ENCODE data around the gene BANF1. TPM values are rescaled to one million over a fixed set of nuclear protein-coding genes. Genes with fewer than 3 reads are reported as not detected.

Gene BANF1
- total and polyA plus RNA-seq, 2 of the 13 experiments (the other 11 are each of a cell fraction or from before 2014, with no cell fraction given): 40.5 to 86.5 TPM

DNA sequence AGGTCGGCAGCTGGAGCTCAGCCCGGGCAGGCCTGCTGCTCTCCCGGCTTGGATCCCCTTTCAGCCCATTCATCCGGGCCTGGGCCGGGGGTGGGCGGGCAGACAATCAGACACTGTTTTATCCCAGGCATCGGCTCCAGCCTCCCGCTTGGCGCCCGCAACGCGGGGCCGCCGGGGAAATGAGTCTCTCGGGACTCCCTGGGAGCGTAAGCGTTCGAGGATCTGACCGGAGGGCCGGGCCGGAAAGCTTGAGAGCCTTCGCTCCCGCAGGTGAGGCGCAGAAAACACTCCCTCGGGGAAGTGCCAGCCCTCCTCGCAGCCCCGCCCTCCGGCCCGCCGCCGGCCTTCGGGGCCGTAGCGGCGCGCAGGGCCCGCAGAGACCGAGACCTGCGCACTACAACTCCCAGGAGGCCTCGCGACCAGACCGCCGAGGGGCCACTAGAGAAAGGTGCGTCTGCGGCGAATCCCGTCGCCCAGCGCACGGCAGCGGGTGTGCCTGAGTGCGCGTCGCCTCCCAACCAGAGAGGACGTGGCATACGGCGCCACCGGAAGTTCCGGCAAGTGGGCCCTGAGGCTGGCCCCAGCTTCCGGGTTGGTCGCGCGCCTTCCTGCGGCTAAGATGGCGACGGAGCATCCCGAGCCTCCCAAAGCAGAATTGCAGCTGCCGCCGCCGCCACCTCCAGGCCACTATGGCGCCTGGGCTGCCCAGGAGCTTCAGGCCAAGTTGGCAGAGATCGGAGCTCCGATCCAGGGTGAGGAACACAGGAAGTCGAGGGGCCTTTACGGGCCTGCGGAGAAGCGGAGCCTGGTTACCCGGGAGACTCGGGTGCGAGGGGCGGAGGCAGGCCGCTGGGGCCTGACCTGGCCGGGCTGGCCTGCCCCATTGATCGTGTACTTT is 49.7 kb downstream of the BANF1 start, which contains the start of gene SF3B2 (continued):
- 0 out of 2 replicates have a peak, but pooled peaks have one; percentile 54 for TF ChIP-seq ZNF749 (CRISPR knock-in tag; IDR thresholded peaks at IDR 0.05; ENCODE audit: borderline replicate concordance)
- TF ChIP-seq ZBTB21 (CRISPR knock-in tag; IDR thresholded peaks at IDR 0.05): 0 out of 2 replicates have a peak, but pooled peaks have one; percentile 23
- peak; percentile 29 for TF ChIP-seq CCDC6 (CRISPR knock-in tag; IDR thresholded peaks at IDR 0.05)
- peak; percentile 62; the same call in 1 of the 2 replicates for TF ChIP-seq ARID2 (CRISPR knock-in tag; IDR thresholded peaks at IDR 0.05; ENCODE audit: borderline replicate concordance)
- peak; percentile 69; the same call in 1 of the 2 replicates for TF ChIP-seq KDM5B (CRISPR knock-in tag; IDR thresholded peaks at IDR 0.05; ENCODE audit: borderline replicate concordance)
- peak; percentile 65; the same call in 1 of the 2 replicates for TF ChIP-seq SPEN (CRISPR knock-in tag; IDR thresholded peaks at IDR 0.05; ENCODE audit: low read depth)
- no peak; the same call in 1 of the 2 replicates for TF ChIP-seq KLF6 (CRISPR knock-in tag; IDR thresholded peaks at IDR 0.05)
- TF ChIP-seq SP4 (CRISPR knock-in tag; IDR thresholded peaks at IDR 0.05): peak; percentile 91
- peak; percentile 60; the same call in 1 of the 2 replicates for TF ChIP-seq SP140L (CRISPR knock-in tag; IDR thresholded peaks at IDR 0.05; ENCODE audit: borderline replicate concordance)
- no peak for TF ChIP-seq ZNF839 (CRISPR knock-in tag; IDR thresholded peaks at IDR 0.05; ENCODE audit: borderline replicate concordance)
- TF ChIP-seq, protein P1, sequence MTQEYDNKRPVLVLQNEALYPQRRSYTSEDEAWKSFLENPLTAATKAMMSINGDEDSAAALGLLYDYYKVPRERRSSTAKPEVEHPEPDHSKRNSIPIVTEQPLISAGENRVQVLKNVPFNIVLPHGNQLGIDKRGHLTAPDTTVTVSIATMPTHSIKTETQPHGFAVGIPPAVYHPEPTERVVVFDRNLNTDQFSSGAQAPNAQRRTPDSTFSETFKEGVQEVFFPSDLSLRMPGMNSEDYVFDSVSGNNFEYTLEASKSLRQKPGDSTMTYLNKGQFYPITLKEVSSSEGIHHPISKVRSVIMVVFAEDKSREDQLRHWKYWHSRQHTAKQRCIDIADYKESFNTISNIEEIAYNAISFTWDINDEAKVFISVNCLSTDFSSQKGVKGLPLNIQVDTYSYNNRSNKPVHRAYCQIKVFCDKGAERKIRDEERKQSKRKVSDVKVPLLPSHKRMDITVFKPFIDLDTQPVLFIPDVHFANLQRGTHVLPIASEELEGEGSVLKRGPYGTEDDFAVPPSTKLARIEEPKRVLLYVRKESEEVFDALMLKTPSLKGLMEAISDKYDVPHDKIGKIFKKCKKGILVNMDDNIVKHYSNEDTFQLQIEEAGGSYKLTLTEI (CRISPR knock-in tag; conservative IDR thresholded peaks at IDR 0.05): no peak
- TF ChIP-seq ZNF121 (CRISPR knock-in tag; IDR thresholded peaks at IDR 0.05): peak; percentile 76
- TF ChIP-seq SALL2 (CRISPR knock-in tag; IDR thresholded peaks at IDR 0.05): peak; percentile 89
- TF ChIP-seq MIER3 (CRISPR knock-in tag; IDR thresholded peaks at IDR 0.05; ENCODE audit: borderline replicate concordance): 0 out of 2 replicates have a peak, but pooled peaks have one; percentile 91
- no peak for TF ChIP-seq CENPT (CRISPR knock-in tag; IDR thresholded peaks at IDR 0.05; ENCODE audit: low read depth)
- no peak for TF ChIP-seq ZNF496 (CRISPR knock-in tag; IDR thresholded peaks at IDR 0.05; ENCODE audit: insufficient replicate concordance)
- TF ChIP-seq, protein P2, sequence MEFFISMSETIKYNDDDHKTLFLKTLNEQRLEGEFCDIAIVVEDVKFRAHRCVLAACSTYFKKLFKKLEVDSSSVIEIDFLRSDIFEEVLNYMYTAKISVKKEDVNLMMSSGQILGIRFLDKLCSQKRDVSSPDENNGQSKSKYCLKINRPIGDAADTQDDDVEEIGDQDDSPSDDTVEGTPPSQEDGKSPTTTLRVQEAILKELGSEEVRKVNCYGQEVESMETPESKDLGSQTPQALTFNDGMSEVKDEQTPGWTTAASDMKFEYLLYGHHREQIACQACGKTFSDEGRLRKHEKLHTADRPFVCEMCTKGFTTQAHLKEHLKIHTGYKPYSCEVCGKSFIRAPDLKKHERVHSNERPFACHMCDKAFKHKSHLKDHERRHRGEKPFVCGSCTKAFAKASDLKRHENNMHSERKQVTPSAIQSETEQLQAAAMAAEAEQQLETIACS (CRISPR knock-in tag; IDR thresholded peaks at IDR 0.05): peak; percentile 84
- TF ChIP-seq NFIC (IDR thresholded peaks at IDR 0.05; ENCODE audit: low read length): no peak
- peak; percentile 98 for TF ChIP-seq ELF4 (CRISPR knock-in tag; IDR thresholded peaks at IDR 0.05; ENCODE audit: borderline replicate concordance)
- no peak for TF ChIP-seq ZNF83 (CRISPR knock-in tag; IDR thresholded peaks at IDR 0.05; ENCODE audit: borderline replicate concordance)
- no peak for TF ChIP-seq SP1 (IDR thresholded peaks at IDR 0.05)
- TF ChIP-seq SP1 (CRISPR knock-in tag; IDR thresholded peaks at IDR 0.05): peak; percentile 68; the same call in 1 of the 2 replicates
- TF ChIP-seq ZFYVE20 (CRISPR knock-in tag; IDR thresholded peaks at IDR 0.05; ENCODE audit: borderline replicate concordance, low read depth): no peak
- peak; percentile 87; the same call in 1 of the 2 replicates for TF ChIP-seq NFATC3 (CRISPR knock-in tag; IDR thresholded peaks at IDR 0.05)
- TF ChIP-seq ATAD3A (CRISPR knock-in tag; IDR thresholded peaks at IDR 0.05): 0 out of 2 replicates have a peak, but pooled peaks have one; percentile 56
- TF ChIP-seq JUNB (CRISPR knock-in tag; IDR thresholded peaks at IDR 0.05; ENCODE audit: borderline replicate concordance): no peak
- peak; percentile 84; the same call in 1 of the 2 replicates for TF ChIP-seq ZNF589 (CRISPR knock-in tag; conservative IDR thresholded peaks at IDR 0.05)
- TF ChIP-seq ZNF225 (CRISPR knock-in tag; IDR thresholded peaks at IDR 0.05): peak; percentile 84

Data from HepG2 (cell line).